Measurements from ENCODE around the gene C2orf68.
A peak's percentile ranks its signal among the peaks of the same experiment; 100 is the strongest.

The C2orf68 gene

GRCh38 chr2:85584857-85585780 lies 26.7 kb downstream of the C2orf68 start:
- peaks cover 6% of the 10 kb centered on the region; the same call in 1 of the 2 replicates for H4K20me1 ChIP-seq
- peak overlapping the region; percentile 89 for H3K27ac ChIP-seq
- peaks cover under 1% of the 10 kb centered on the region; the same call in 1 of the 2 replicates for H3K36me3 ChIP-seq
- H3K27me3 ChIP-seq = no peaks in the 10 kb centered on the region
- no peak for TF ChIP-seq Cebpa-rat (IDR thresholded peaks at IDR 0.05)
- H3K9ac ChIP-seq = peak overlapping the region; percentile 83
- H3K4me2 ChIP-seq = peak overlapping the region; percentile 99
- H3K4me1 ChIP-seq = peaks cover 93% of the 10 kb centered on the region
- peak overlapping the region; percentile 75 for H3K4me3 ChIP-seq
- H3K9me3 ChIP-seq = no peaks in the 10 kb centered on the region

GRCh38 chr2:85584354-85584856 lies 27.5 kb downstream of the C2orf68 start, which contains the start of gene VAMP5:
TSS of gene VAMP5 (plus strand) at chr2:85584431. CDS start at chr2:85584491, 60 bp downstream.
- H4K20me1 ChIP-seq = no peaks in the 10 kb centered on the region
- peaks cover 93% of the 10 kb centered on the region for H3K4me1 ChIP-seq
- H3K4me2 ChIP-seq = peak within 1 kb of the TSS; percentile 99
- peak within 1 kb of the TSS; percentile 75 for H3K4me3 ChIP-seq
- H3K27me3 ChIP-seq = no peaks in the 10 kb centered on the region
- peak within 1 kb of the TSS; percentile 89 for H3K27ac ChIP-seq
- H3K9me3 ChIP-seq = no peaks in the 10 kb centered on the region
- H3K36me3 ChIP-seq = no peaks in the 10 kb centered on the region; the same call in 1 of the 2 replicates
- peak within 1 kb of the TSS; percentile 83 for H3K9ac ChIP-seq
- TF ChIP-seq Cebpa-rat (IDR thresholded peaks at IDR 0.05) = no peak

GRCh38 chr2:85583667-85584353 lies 28.1 kb downstream of the C2orf68 start:
- H4K20me1 ChIP-seq = no peaks in the 10 kb centered on the region
- H3K36me3 ChIP-seq = no peaks in the 10 kb centered on the region; the same call in 1 of the 2 replicates
- H3K4me2 ChIP-seq = peak overlapping the region; percentile 99
- no peaks in the 10 kb centered on the region for H3K9me3 ChIP-seq
- H3K4me1 ChIP-seq = peaks cover 93% of the 10 kb centered on the region
- TF ChIP-seq Cebpa-rat (IDR thresholded peaks at IDR 0.05) = 0 out of 2 replicates have a peak, but pooled peaks have one; percentile 31
- peak overlapping the region; percentile 83 for H3K9ac ChIP-seq
- peak overlapping the region; percentile 89 for H3K27ac ChIP-seq
- H3K4me3 ChIP-seq = peak overlapping the region; percentile 75
- no peaks in the 10 kb centered on the region for H3K27me3 ChIP-seq

GRCh38 chr2:85582492-85582891 lies 29.4 kb downstream of the C2orf68 start:
- Histone ChIP-seq H3K4me1 (peaks cover 93% of the 10 kb centered on the region), H3K4me3 (no peak overlapping the region)

GRCh38 chr2:85580206-85580605 lies 31.7 kb downstream of the C2orf68 start:
- Histone ChIP-seq H3K4me1 (peaks cover 87% of the 10 kb centered on the region), H3K36me3 (no peaks in the 10 kb centered on the region; the same call in 1 of the 2 replicates), H3K4me2 (peak overlapping the region; percentile 92), H3K9me3 (no peaks in the 10 kb centered on the region), H4K20me1 (no peaks in the 10 kb centered on the region), H3K27me3 (no peaks in the 10 kb centered on the region), H3K4me3 (peak overlapping the region; percentile 53; the same call in 1 of the 2 replicates), H3K27ac (peak overlapping the region; percentile 95), H3K9ac (peak overlapping the region; percentile 79)
- no peak for TF ChIP-seq Cebpa-rat (IDR thresholded peaks at IDR 0.05)

More at GRCh38 chr2:85582492-85582891, 29.4 kb downstream of the C2orf68 start:
- H3K4me2 ChIP-seq = peak overlapping the region; percentile 29; the same call in 1 of the 2 replicates
- no peaks in the 10 kb centered on the region for H4K20me1 ChIP-seq
- no peaks in the 10 kb centered on the region for H3K27me3 ChIP-seq
- H3K9ac ChIP-seq = no peak overlapping the region
- H3K36me3 ChIP-seq = no peaks in the 10 kb centered on the region; the same call in 1 of the 2 replicates
- no peak overlapping the region for H3K27ac ChIP-seq
- no peaks in the 10 kb centered on the region for H3K9me3 ChIP-seq
- no peak for TF ChIP-seq Cebpa-rat (IDR thresholded peaks at IDR 0.05)

- Histone ChIP-seq H3K4me1 (peaks cover 82% of the 10 kb centered on the region), H4K20me1 (no peaks in the 10 kb centered on the region), H3K9ac (peak overlapping the region; percentile 79), H3K27ac (peak overlapping the region; percentile 95), H3K4me3 (peak overlapping the region; percentile 53), H3K4me2 (peak overlapping the region; percentile 92), H3K36me3 (no peaks in the 10 kb centered on the region; the same call in 1 of the 2 replicates), H3K9me3 (no peaks in the 10 kb centered on the region), H3K27me3 (no peaks in the 10 kb centered on the region)
- no peak for TF ChIP-seq Cebpa-rat (IDR thresholded peaks at IDR 0.05)
Observed at GRCh38 chr2:85579266-85579935, 32.5 kb downstream of the C2orf68 start.

- H3K27ac ChIP-seq = peak overlapping the region; percentile 95
- H3K4me2 ChIP-seq = peak overlapping the region; percentile 92
- no peaks in the 10 kb centered on the region for H4K20me1 ChIP-seq
- H3K27me3 ChIP-seq = no peaks in the 10 kb centered on the region
- no peaks in the 10 kb centered on the region; the same call in 1 of the 2 replicates for H3K36me3 ChIP-seq
- H3K9me3 ChIP-seq = no peaks in the 10 kb centered on the region
- peaks cover 77% of the 10 kb centered on the region for H3K4me1 ChIP-seq
- H3K4me3 ChIP-seq = peak overlapping the region; percentile 53
- H3K9ac ChIP-seq = peak overlapping the region; percentile 79
- TF ChIP-seq Cebpa-rat (IDR thresholded peaks at IDR 0.05) = no peak
Observed at GRCh38 chr2:85578243-85579180, 33.4 kb downstream of the C2orf68 start.

All from BLaER1 (cell line).